GM19467 (cell line): ENCODE results near the gene CDH2.

Source experiments
- ATAC-seq: cut with Tn5 transposase; IDR thresholded peaks from one replicate; pipeline ENCODE4 v1.9.1; 2021; ENCODE audit warnings: mild to moderate bottlenecking, moderate library complexity; ENCODE audit not compliant: unreplicated experiment

The CDH2 gene

DNA sequence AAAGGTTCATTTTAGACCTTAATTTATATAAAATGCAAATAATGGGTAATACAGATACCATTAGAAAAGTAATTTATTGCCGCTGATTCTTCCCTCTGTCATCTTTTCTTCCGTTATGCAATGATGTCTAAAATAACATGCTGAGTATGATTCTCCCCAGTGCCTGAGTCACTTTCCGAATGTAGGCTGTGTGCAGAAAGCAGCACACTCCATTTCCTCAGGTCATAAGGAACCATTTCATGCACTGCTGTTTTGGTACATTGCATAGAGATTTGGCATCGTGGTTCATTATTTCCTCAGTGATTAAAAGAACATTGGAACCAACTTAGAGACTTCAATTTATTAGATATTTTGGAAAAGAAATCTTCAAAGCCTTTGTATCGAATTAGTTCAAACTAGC is 173.5 kb downstream of the CDH2 start:
- no peak for ATAC-seq

- ATAC-seq: no peak
These were observed 174.1 kb downstream of the CDH2 start for GRCh38 chr18:28002841-28003240.

DNA sequence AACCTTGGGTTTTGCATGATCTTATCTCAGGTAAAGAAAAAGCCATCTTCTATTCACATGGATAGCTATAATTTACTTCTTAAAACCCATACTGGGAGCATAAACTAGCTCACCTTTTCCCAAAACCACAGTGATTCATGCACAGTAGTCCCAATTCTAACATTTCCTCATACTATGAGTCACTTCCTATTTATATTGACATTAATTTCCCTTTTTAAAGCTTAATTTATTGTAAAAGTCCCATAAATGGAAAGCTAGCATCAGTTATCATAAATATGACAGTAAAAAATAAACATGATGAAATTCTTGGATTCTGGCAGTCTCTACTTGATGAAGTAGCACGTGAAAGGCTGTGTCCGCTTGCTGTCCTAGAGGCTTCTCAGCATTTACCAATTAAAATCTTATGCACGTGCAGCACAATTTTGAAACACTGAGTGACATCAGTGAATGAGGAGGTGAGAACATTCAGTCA is 180.1 kb downstream of the CDH2 start:
- ATAC-seq: no peak

- no peak for ATAC-seq
These were observed 181.0 kb downstream of the CDH2 start for GRCh38 chr18:27995770-27996502.

- no peak for ATAC-seq
These were observed 182.4 kb downstream of the CDH2 start for GRCh38 chr18:27994571-27994970.

- no peak for ATAC-seq
These were observed 185.5 kb downstream of the CDH2 start for GRCh38 chr18:27991391-27991790.

GRCh38 chr18:27985832-27986231 is 191.1 kb downstream of the CDH2 start:
- ATAC-seq: no peak

DNA sequence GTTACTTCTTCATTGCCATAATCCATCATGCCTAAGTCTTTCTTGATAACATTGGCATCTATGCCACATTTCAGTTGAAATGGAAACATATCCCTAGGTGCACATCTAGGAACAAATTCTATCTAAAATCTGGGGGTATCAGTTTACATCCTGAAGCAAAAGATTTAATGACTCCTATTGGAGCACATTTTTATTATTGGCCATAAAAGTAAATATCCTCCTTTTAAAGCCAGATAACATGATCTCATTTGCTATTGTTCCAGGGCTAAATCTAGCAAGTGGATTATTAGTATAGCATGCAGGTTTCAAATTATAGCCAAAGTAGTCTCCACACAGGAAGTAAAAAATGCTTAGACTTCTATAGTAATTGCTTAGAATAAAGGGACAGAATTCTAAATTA is 193.2 kb downstream of the CDH2 start:
- no peak for ATAC-seq

- ATAC-seq: no peak
These were observed 200.0 kb downstream of the CDH2 start for GRCh38 chr18:27976806-27977408.

GRCh38 chr18:27970321-27970720 is 206.6 kb downstream of the CDH2 start:
- no peak for ATAC-seq

DNA sequence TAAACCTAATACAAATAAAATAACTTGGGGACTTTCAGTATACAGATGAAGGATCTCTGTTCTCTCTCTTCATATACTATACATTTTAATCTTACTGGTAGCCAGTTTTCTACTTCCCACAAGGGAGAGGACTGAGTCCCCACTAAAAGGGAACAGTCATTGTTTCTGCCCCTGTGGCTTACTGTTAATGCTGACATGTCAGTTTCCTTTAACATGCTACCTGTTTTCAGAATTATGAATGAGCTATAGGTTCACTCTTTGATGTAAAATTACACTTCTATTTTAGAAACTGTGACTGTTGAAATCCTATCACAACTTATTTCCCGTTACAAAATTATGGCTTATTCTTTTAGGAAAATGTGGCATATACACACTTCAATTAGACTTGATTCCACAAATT is 207.7 kb downstream of the CDH2 start:
- ATAC-seq: no peak

DNA sequence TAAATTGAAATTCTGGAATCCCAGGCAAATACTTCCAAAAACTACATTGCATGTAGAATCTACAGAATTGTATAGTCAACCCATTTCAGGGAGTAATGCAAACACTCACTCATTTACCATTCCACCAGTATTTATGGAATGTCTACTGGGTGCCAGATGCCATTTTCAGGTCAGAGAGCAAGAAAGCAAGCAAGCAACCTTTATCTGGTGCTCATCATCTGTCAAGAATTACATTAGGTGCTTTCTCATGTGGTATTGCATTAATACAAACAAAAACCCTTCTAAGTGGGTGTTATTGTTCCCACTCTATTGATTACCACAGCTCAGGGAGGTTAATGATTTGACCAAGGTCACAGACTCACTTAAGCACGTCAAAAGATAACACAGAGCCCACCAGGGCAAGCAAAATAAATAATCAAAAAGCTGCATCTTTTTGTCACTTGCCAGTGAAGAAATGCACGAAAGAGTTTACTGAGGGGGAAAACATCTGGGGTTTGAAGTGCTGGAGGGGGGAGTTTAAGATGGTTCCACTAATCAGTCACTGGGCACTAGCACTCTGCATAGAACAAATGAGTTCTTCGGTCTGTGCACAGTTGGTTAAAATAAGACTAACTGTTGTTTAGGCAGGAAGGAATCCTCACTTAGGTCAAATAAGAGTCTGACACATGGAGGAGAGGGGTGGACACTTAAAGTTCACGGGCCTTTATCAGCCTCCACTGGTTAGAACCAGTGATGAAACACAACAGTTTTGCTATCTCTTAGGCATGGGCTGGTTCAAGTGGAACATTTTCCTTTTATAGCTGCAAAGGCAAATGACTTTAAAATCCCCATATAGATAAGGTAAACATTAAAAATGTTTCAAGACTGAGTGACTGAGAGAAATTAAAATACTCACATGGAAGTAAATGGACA is 208.8 kb downstream of the CDH2 start:
- ATAC-seq: no peak

- ATAC-seq: no peak
These were observed 210.0 kb downstream of the CDH2 start for GRCh38 chr18:27966881-27967280.

- no peak for ATAC-seq
These were observed 212.1 kb downstream of the CDH2 start for GRCh38 chr18:27964811-27965210.

GRCh38 chr18:27959101-27959500 is 217.8 kb downstream of the CDH2 start:
- no peak for ATAC-seq

DNA sequence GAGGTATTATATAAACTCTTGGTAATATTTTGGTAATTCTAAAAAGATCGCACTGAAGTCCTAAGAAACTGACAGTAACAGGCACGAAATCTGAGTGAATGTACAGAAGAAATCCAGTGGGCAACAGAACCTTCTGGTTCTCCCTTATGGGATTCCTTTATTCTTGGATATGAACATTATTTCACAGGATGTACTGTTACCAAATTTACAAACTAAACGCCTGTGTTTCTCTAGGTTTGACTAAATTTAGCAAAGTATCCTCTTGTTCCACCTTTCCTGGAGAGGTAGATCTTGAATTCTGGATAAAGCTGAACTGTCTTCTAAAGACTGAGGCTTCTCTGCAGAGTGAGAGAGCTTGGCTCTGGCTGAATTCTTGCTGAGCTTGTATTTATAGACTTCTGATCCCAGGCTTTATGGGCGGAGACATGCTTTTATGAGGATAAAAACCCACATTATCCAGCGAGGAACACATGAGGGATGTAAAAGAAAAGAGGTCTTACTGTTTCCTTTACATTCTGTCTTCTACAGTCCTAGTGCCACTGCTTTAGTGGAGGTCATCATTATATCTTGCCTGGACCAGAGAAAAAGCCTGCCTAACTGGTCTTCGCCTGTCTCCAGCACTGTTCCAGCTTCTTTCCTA is 220.8 kb downstream of the CDH2 start:
- no peak for ATAC-seq

DNA sequence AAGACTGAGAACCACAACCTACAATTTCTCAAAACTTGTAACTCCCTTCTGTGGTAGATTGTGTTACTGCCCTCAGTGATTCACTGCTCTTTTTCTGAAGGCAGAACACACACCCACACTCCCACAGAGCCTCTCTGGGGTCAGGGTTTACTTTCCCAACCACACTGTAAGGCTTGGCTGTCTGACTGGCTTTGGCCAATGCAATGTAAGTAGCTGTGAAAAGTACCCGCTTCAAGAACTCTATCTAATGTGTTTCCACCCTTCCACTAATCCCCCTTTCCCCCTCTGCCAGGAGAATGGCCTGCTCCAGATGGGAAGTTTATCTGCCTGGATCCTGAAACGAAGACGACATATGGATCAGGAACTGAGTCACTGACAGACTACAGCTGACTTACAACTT is 222.7 kb downstream of the CDH2 start:
- ATAC-seq: no peak

- ATAC-seq: no peak
These were observed 224.2 kb downstream of the CDH2 start for GRCh38 chr18:27952741-27953140.

- no peak for ATAC-seq
These were observed 226.2 kb downstream of the CDH2 start for GRCh38 chr18:27950648-27951228.

- no peak for ATAC-seq
These were observed 227.9 kb downstream of the CDH2 start for GRCh38 chr18:27948986-27949385.

DNA sequence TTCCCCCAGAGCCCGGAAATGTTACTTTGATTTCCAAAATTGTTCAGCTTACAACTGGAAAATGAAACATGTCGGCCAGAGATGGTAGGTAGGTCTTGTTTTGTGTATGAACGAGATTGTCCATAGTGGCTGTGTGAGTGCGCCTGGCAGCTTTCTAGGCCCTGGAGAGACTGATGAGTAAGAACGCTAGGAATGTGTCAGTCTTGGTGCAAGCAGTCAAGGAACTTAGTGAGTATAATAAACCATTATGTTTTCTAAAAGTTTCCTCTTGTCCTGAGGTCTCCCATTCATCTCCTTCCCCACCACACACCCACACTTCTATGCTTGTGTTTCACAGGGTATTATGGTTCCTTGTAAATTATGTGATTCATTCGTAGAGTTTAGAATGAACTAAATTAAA is 234.2 kb downstream of the CDH2 start:
- ATAC-seq: no peak
